Activated T-cell treated with anti-CD3 and anti-CD28 coated beads for 48 hours (primary cell): ENCODE results near the gene PACS2.

ENCODE experiments used
- DNase-seq: peaks from one replicate; pipeline ENCODE4 v3.0.0-alpha.2; 2020; ENCODE audit warnings: low read depth

The PACS2 gene

DNA sequence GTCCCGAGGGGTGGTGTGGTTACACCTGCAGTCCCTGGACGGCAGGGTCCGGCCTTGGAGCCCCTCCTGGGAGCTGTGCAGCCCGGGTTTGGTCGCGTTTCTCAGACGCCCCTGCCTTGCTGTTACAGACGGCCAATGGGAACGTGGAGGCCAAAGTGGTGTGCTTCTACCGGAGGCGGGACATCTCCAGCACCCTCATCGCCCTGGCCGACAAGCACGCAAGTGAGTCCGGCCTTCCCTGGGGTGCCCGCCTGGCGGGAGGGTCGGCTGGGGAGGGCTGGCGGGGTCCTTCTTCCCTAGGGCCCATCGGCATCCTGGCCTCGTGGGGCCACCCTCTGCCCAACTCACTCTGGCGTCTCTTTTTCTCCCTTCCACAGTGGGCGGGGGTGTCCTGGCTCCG lies 130.7 kb downstream of the PACS2 start:
- DNase-seq, result no peak

DNA sequence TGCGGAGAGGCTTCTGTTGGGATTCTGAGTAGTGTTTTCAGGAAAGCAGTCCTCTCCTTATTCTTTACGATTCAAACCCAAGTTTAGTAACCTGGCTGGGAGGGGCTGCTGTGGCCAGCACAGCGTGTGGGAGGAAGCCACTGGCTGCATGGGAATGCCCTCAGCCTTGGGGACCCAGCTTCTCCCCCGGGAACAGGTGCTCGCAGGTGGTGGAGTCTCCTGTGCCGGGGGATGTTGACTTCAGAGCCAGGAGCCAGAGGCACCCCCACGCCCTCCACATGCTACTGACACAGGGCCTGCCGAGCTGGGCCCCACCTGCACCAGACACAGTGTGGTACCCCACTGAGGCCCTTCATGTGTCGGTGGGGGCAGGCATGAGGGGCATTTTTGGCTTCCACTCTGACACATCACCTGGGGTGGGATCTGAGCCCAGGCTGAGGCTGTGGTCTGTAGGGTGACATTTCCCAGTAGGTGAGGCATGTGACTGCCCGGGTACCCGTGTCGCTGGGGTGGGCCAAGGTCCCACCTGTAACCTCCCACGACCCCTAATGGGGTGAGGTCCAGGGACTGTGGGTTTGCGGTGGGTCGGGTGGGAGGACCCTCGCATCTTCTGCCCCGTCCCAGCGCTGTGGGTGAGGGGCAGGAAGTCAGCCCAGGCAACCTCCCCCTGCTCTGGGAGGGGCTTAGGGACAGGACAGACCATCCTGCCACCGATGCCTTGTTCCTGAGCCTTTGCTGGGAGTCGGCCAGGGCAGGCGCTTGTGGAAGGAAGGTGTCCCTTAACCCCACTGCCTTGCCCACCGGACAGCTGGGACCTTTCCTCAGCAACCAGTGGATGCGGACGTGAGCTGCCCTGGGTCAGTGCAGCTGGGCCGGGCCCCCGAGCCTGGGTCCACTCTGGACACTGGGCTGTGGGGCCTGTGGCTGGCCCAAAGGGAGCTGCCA lies 131.6 kb downstream of the PACS2 start:
- DNase-seq, result no peak

DNA sequence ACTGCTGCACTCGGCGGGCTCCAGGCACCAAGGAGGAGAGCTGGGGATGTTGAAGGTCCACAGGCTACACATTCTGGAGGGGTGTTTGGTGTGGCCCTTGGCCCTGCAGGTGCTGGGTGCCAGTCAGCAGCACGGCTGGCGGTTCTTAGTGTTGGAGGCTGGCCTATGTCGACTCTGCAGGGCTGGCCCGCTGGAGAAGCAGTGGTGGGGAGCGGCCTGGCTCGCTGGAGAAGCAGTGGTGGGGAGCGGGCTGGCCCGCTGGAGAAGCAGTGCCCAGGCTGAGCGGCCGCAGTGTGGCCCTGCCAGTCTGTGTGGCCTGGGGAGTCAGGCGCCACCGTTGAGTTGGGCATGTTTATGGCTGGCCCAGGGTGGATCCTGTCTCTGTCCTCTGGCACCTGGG lies 132.4 kb downstream of the PACS2 start:
- no peak for DNase-seq
